ENCODE measurements around the gene HSPA9. TPM values are rescaled to one million over a fixed set of nuclear protein-coding genes. Genes with fewer than 3 reads are reported as not detected.

The HSPA9 gene
- total RNA-seq: 100 to 1,000 TPM; 358 to 368 TPM

DNA sequence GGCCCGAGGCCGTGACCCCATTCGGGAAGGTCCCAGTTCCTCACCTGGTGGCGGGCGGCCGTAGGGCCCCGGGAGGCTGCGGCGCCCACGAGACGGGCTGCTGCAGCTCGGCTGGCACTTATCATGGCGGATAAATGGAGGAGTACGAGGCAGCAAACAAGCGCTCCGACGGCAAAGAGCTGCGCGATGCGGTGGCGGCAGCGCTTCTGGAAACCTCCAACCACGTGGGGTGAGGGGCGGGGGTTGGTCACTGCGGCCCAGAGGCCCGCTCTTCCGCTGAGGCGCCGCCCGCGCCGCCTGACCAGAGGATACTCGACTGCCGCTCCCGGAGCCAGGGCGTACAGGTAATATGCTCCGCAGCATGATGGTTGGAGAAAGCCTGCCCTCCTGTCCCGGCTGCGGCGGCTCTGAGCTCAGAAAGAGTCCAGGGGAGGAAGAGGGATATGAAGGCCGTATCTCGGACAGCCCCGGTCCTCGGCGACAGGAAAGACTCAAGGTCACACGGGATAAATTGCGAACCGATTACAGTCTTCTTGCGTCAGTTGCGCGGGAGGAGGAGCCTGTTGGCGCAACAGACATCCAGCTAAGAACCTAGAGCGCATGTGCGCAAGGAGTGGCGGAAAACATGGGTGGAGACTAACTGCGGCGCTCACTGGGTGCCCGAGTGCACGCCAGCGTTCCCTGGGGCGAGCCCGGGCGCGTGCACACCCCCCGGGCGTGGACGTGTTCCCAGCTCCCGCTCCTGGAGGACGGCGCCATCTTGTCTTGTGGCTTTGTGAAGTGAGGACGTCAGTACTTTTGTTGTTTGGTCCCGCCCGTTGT is at the start of gene HSPA9:
Gene HSPA9, minus strand, starts transcription at position 208 of the 822 bp plus-strand sequence. Its CDS starts 83 bp downstream, at position 125.
- POLR2A ChIA-PET: interaction anchor here (0.8 to 3.7 kb wide), 15 partner anchors 10 to 839 kb away, joined by 3 to 41 read pairs (median 3); partner anchors contain the start of genes BRD8, CTNNA1, EGR1 and ETF1
- H3K4me3 Mint-ChIP-seq: peak within 1 kb of the TSS; percentile 99

DNA sequence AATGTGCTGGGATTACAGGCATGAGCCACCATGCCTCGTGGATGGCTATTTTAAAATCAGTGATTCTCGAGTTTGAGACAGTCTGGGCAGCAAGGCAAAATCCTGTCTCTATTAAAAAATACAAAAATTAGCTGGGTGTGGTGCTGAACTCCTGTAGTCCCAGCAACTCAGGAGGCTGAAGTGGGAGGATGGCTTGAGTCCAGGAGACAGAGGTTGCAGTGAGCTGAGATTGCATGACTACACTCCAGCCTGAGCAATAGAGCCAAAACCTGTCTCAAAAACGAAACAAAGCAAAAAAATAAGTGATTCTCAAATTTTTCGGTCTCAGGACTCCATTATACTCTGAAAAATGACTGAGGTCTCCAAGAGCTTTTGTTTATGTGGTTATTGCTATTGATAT is 47.9 kb upstream of the HSPA9 start:
- Mint-ChIP-seq H3K4me1 (ENCODE audit: low read depth) (no peaks in the 10 kb centered on the region), H3K27ac (no peak overlapping the region), H3K36me3 (no peaks in the 10 kb centered on the region), H3K9me3 (no peaks in the 10 kb centered on the region), H3K27me3 (peaks cover 26% of the 10 kb centered on the region), H3K4me3 (no peak overlapping the region)
- DNase-seq: no peak
- CTCF ChIA-PET: no interaction called here
- POLR2A ChIA-PET: no interaction called here
- intact Hi-C loops (cut with micrococcal nuclease): no loop called here

More for the DNA sequence above, at the start of gene HSPA9:
- peak; percentile 98 for DNase-seq
- peaks cover 35% of the 10 kb centered on the region for H3K36me3 Mint-ChIP-seq
- H3K4me1 Mint-ChIP-seq (ENCODE audit: low read depth): peaks cover 35% of the 10 kb centered on the region
- no peaks in the 10 kb centered on the region for H3K9me3 Mint-ChIP-seq
- H3K27ac Mint-ChIP-seq: peak within 1 kb of the TSS; percentile 98
- intact Hi-C loops (cut with micrococcal nuclease): loop anchor here (1.0 to 10.0 kb wide), 11 partner anchors 10 to 989 kb away; partner anchors contain the start of genes CTNNA1, DNAJC18, ETF1 and FAM53C
- CTCF ChIA-PET: interaction anchor here (1.3 to 2.8 kb wide), 6 partner anchors 9 to 222 kb away, joined by 3 to 13 read pairs (median 8); partner anchors contain the start of genes EGR1 and ETF1
- H3K27me3 Mint-ChIP-seq: no peaks in the 10 kb centered on the region

DNA sequence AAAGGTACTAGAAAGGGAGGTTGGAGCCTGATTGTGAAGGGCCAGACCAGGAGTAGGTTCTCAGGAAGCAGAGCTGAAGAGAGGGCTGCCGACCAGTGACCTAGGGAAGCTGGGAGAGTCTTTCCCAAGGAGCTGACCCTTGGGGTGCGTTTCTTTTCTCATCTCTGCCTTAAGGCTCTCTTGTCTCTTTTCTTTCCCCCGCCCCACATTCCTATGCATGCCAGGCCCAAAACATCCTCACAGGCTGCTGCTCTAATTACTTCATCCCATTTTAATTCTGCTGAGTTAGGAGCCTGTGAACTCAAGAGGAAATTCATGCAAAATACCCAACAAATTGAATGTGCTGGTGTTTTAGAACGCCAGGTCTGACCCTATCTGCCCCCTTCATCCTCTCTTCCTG is 46.9 kb upstream of the HSPA9 start:
- CTCF ChIA-PET: no interaction called here
- no peaks in the 10 kb centered on the region for H3K36me3 Mint-ChIP-seq
- POLR2A ChIA-PET: no interaction called here

DNA sequence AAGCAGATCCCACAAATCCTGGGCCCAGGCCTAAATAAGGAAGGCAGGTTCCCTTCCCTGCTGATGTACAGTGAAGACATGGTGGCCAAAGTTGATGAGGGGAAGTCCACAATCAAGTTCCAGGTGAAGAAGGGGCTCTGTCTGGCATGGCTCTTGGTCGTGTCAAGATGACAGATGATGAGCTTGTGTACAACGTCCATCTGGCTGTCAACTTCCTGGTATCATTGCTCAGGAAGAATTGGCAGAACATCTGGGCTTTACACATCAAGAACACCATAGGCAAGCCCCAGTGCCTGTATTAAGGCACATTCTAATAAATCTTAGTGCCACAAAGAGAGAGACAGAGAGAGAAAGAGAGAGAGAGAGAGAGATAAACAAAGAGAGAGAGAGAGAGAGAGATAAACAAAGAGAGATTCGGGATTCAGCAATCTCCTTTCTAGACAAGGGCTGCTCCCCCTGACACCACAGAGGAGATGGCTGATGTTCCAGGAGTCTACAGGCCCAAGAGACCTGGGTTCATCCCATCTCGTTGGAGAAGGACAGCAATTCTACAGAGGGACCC is 45.5 kb upstream of the HSPA9 start:
- H3K27me3 Mint-ChIP-seq: peaks cover 33% of the 10 kb centered on the region
- H3K9me3 Mint-ChIP-seq: no peaks in the 10 kb centered on the region
- no peaks in the 10 kb centered on the region for H3K36me3 Mint-ChIP-seq
- intact Hi-C loops (cut with micrococcal nuclease): no loop called here
- ChIA-PET POLR2A (no interaction called here), CTCF (interaction anchor here (1.1 kb wide), 1 partner anchor 624 kb away, joined by 3 read pairs; no protein-coding TSS in a partner anchor)
- H3K27ac Mint-ChIP-seq: no peak overlapping the region
- DNase-seq: no peak
- H3K4me1 Mint-ChIP-seq (ENCODE audit: low read depth): no peaks in the 10 kb centered on the region
- H3K4me3 Mint-ChIP-seq: no peak overlapping the region

More for the DNA sequence above, 46.9 kb upstream of the HSPA9 start:
- H3K4me3 Mint-ChIP-seq: no peak overlapping the region
- H3K9me3 Mint-ChIP-seq: no peaks in the 10 kb centered on the region
- peaks cover 28% of the 10 kb centered on the region for H3K27me3 Mint-ChIP-seq
- no peak overlapping the region for H3K27ac Mint-ChIP-seq
- intact Hi-C loops (cut with micrococcal nuclease): no loop called here
- DNase-seq: no peak
- no peaks in the 10 kb centered on the region for H3K4me1 Mint-ChIP-seq (ENCODE audit: low read depth)

DNA sequence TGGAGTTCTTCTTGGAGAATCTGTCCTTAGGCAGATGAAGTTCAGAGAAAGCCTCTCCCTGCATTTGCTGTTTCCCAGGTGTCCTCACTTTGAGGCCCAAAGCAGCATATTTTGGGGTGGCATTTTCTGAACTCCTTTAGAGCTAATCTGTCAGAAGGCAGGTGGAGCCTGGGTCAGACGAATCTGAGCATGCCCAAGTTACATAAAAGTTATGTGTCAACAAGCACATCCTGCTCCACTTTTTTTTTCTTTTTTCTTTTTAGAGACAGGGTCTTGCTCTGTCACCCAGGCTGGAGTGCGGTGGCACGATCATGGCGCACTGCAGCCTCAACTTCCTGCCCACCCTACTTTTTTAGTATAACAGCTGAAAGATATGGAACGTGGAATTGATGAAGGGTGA is 41.3 kb upstream of the HSPA9 start:
- CTCF ChIA-PET: no interaction called here
- POLR2A ChIA-PET: no interaction called here
- no peak for DNase-seq
- Mint-ChIP-seq H3K4me1 (ENCODE audit: low read depth) (peaks cover 3% of the 10 kb centered on the region), H3K9me3 (no peaks in the 10 kb centered on the region), H3K27me3 (peaks cover 34% of the 10 kb centered on the region), H3K4me3 (no peak overlapping the region), H3K27ac (no peak overlapping the region), H3K36me3 (no peaks in the 10 kb centered on the region)
- intact Hi-C loops (cut with micrococcal nuclease): no loop called here

DNA sequence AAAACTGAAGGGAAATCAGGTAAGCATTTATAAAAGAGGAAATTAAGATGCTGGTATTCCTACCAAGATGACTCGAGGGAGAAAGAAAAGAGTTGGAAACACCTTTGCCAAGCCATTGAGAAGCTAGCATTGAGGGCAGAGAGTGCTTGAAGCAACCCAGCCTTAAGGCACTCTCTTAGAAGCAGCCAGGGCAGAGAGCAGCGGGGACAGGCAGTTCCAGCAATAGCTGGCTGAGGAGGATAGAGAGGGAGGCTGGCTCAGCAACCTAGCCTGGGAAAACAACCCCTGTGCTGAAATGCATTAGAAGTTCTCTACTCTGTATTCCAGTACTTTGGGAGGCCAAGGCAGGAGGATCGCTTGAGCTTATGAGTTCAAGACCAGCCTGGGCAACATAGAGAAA is 40.3 kb upstream of the HSPA9 start:
- intact Hi-C loops (cut with micrococcal nuclease): no loop called here
- Mint-ChIP-seq H3K27me3 (peaks cover 36% of the 10 kb centered on the region), H3K4me1 (ENCODE audit: low read depth) (peaks cover 9% of the 10 kb centered on the region), H3K36me3 (no peaks in the 10 kb centered on the region), H3K4me3 (no peak overlapping the region), H3K9me3 (no peaks in the 10 kb centered on the region), H3K27ac (no peak overlapping the region)
- ChIA-PET POLR2A (no interaction called here), CTCF (interaction anchor here (0.7 kb wide), 1 partner anchor 36 kb away, joined by 3 read pairs; no protein-coding TSS in a partner anchor)
- no peak for DNase-seq

DNA sequence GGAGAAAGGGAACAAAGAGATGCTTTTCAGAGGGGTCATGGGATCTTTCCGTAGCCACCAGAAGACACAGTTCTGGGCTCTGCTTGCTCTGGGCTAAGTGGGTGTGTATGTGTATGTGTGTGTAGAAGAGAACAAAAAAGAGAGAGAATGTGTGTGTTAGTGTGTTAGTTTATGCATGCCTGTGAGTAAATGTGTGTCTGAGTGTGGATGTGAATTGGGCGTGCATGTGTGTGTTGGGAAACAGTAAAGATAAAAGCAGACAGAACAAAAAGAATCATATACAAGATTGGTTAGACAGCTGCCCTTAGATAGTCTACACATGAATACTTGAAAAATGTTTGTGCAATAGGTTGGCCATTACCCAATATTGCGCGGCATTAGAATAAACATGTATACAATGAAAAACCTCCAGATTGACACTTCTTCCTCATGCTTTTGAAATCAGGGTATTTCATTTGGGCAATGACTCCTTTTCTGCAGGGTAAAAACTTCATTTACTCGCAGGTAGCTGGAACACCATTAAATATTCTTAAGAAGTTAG is 36.5 kb upstream of the HSPA9 start:
- ChIA-PET CTCF (no interaction called here), POLR2A (interaction anchor here (0.6 kb wide), 1 partner anchor 38 kb away, joined by 4 read pairs; no protein-coding TSS in a partner anchor)
- intact Hi-C loops (cut with micrococcal nuclease): no loop called here
- Mint-ChIP-seq H3K9me3 (no peaks in the 10 kb centered on the region), H3K4me3 (no peak overlapping the region), H3K27me3 (peaks cover 40% of the 10 kb centered on the region), H3K27ac (no peak overlapping the region), H3K4me1 (ENCODE audit: low read depth) (peaks cover 9% of the 10 kb centered on the region), H3K36me3 (no peaks in the 10 kb centered on the region)
- no peak for DNase-seq

DNA sequence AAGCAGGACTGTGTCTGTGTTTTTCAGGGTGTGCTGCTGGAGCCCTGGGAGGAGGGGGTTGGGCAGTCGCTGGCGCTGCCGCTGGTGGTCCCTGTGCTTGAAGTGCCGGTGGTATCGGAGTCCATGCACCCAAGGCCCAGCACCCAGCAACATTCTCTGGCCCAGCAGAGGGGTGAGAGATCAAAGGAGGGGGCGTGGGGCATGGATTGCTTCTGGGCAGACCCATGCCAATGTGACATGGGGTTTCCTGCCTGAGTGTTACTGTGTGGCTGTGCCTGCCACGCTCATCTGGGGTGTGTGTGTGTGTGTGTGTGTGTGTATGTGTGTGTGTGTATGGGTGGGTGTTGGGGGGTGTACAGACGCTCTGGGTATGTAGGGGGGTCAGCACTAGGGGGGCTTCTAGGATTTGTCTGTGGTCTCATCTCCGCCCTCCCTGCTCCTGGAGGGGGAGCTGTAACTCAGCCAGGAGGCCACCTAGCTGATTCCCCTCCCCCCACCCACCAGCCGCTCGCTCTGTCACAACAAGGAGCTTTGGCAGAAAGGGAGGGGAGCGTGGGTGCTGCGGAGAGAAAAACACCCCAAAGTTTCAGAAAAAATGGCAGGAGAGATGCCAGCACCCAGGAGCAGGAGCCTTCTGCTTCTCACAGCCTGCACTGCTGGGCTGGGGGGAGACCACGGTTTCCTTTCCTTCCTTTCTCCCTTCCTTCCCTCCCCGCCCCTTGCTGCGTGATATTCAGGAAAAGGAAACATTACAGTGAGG is 35.9 kb upstream of the HSPA9 start:
- no peak overlapping the region for H3K4me3 Mint-ChIP-seq
- H3K9me3 Mint-ChIP-seq: no peaks in the 10 kb centered on the region
- CTCF ChIA-PET: no interaction called here
- peaks cover 9% of the 10 kb centered on the region for H3K4me1 Mint-ChIP-seq (ENCODE audit: low read depth)
- H3K27ac Mint-ChIP-seq: no peak overlapping the region
- POLR2A ChIA-PET: interaction anchor here (0.6 kb wide), 1 partner anchor 38 kb away, joined by 4 read pairs; no protein-coding TSS in a partner anchor
- H3K27me3 Mint-ChIP-seq: peaks cover 39% of the 10 kb centered on the region
- DNase-seq: peak; percentile 17
- intact Hi-C loops (cut with micrococcal nuclease): no loop called here
- no peaks in the 10 kb centered on the region for H3K36me3 Mint-ChIP-seq

- Mint-ChIP-seq H3K27ac (no peak overlapping the region), H3K27me3 (peaks cover 38% of the 10 kb centered on the region), H3K9me3 (no peaks in the 10 kb centered on the region), H3K4me1 (ENCODE audit: low read depth) (peaks cover 9% of the 10 kb centered on the region), H3K36me3 (no peaks in the 10 kb centered on the region), H3K4me3 (no peak overlapping the region)
- CTCF ChIA-PET: no interaction called here
- POLR2A ChIA-PET: no interaction called here
- intact Hi-C loops (cut with micrococcal nuclease): no loop called here
- DNase-seq: no peak
Measured at GRCh38 chr5:138610415-138610917, 35.3 kb upstream of the HSPA9 start.

- Mint-ChIP-seq H3K27me3 (peaks cover 33% of the 10 kb centered on the region), H3K36me3 (no peaks in the 10 kb centered on the region), H3K9me3 (no peaks in the 10 kb centered on the region), H3K4me1 (ENCODE audit: low read depth) (peaks cover 28% of the 10 kb centered on the region), H3K27ac (no peak overlapping the region), H3K4me3 (no peak overlapping the region)
- CTCF ChIA-PET: no interaction called here
- intact Hi-C loops (cut with micrococcal nuclease): no loop called here
- no peak for DNase-seq
- POLR2A ChIA-PET: interaction anchor here (0.5 kb wide), 1 partner anchor 318 kb away, joined by 3 read pairs; no protein-coding TSS in a partner anchor
Measured at GRCh38 chr5:138606378-138607064, 31.3 kb upstream of the HSPA9 start.

DNA sequence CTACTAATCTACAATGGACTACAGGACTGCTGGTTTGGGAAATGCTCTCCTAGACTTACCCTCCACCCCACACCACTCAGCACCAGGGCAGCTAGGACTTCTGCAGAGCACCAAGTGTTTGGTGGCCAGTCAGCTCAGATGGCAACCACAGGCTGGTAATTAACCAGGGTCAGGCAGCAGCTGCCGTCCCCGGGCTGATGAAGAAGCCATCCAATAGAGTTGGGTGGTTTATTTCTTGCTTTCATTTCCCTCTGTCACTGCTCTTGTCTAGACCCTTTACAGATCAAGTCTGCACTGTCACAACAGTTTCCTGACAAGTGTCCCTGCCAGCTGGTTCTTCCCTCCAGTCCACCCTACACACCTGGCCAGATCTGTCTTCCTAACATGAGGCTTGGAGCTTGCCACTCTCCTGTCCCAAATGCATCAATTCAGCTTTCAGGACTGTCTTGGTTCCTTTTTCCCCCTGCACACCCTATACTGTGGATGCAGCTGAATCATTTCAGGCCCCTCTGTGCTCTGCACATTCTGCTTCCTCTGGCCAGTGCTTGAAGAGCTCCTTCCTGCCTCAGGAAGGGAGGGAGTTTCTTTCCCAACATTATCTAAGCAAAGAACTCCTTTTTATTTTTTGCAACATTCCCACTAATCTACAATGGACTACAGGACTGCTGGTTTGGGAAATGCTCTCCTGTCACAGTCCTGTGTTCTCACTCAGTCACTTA is 30.2 kb upstream of the HSPA9 start:
- POLR2A ChIA-PET: no interaction called here
- peaks cover 22% of the 10 kb centered on the region for H3K4me1 Mint-ChIP-seq (ENCODE audit: low read depth)
- H3K9me3 Mint-ChIP-seq: no peaks in the 10 kb centered on the region
- peaks cover 31% of the 10 kb centered on the region for H3K27me3 Mint-ChIP-seq
- intact Hi-C loops (cut with micrococcal nuclease): no loop called here
- no peak overlapping the region for H3K27ac Mint-ChIP-seq
- no peak overlapping the region for H3K4me3 Mint-ChIP-seq
- CTCF ChIA-PET: no interaction called here
- no peak for DNase-seq
- H3K36me3 Mint-ChIP-seq: no peaks in the 10 kb centered on the region

Data from activated CD4-positive, alpha-beta memory T cell treated with anti-CD3 and anti-CD28 coated beads for 36 hours (primary cell).